Metanephros (tissue), 1 donor: ENCODE results near the gene HLA-E. TPM values are rescaled to one million over a fixed set of nuclear protein-coding genes. Genes with fewer than 3 reads are reported as not detected.

ENCODE experiments used
- total RNA-seq: library from RNA; depleted of rRNA; stranded (reverse); fragments of >200 nt; gene quantifications from one replicate; pipeline ENCODE4 v1.2.3, GENCODE V29; 2014

The HLA-E gene
- 202 TPM for total RNA-seq

DNA sequence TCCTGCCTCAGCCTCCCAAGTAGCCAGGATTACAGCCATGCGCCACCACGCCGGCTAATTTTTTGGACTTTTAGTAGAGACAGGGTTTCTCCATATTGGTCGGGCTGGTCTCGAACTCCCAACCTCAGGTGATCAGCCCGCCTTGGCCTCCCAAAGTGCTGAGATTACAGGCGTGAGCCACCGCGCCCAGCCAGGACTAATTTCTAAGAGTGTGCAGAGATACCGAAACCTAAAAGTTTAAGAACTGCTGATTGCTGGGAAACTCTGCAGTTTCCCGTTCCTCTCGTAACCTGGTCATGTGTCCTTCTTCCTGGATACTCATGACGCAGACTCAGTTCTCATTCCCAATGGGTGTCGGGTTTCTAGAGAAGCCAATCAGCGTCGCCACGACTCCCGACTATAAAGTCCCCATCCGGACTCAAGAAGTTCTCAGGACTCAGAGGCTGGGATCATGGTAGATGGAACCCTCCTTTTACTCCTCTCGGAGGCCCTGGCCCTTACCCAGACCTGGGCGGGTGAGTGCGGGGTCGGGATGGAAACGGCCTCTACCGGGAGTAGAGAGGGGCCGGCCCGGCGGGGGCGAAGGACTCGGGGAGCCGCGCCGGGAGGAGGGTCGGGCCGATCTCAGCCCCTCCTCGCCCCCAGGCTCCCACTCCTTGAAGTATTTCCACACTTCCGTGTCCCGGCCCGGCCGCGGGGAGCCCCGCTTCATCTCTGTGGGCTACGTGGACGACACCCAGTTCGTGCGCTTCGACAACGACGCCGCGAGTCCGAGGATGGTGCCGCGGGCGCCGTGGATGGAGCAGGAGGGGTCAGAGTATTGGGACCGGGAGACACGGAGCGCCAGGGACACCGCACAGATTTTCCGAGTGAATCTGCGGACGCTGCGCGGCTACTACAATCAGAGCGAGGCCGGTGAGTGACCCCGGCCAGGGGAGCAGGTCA, at the start of gene HLA-E:
Gene HLA-E (plus strand): TSS at position 429 of the 945 bp plus-strand sequence. CDS start 23 bp downstream, at position 452.

Other genes with a start within 250 kb of the HLA-E start
- gene TRIM39, start 162.6 kb upstream of the HLA-E start, total RNA-seq = 10.0 TPM
- gene RPP21, start 144.4 kb upstream of the HLA-E start, total RNA-seq = 27.1 TPM
- gene GNL1, start 67.0 kb downstream of the HLA-E start, total RNA-seq = 44.3 TPM
- gene PRR3, start 67.8 kb downstream of the HLA-E start, total RNA-seq = 10.0 TPM
- gene ABCF1, start 81.9 kb downstream of the HLA-E start, total RNA-seq = 35.4 TPM
- gene PPP1R10, start 127.7 kb downstream of the HLA-E start, total RNA-seq = 24.5 TPM
- gene MRPS18B, start 128.3 kb downstream of the HLA-E start, total RNA-seq = 58.0 TPM
- 21.1 TPM for gene ATAT1, start 137.4 kb downstream of the HLA-E start, total RNA-seq
- 14.3 TPM for gene C6orf136, start 157.6 kb downstream of the HLA-E start, total RNA-seq
- 27.5 TPM for gene DHX16, start 183.5 kb downstream of the HLA-E start, total RNA-seq
- gene PPP1R18, start 197.1 kb downstream of the HLA-E start, total RNA-seq = 30.1 TPM
- 7.1 TPM for gene NRM, start 201.5 kb downstream of the HLA-E start, total RNA-seq
- gene MDC1, start 227.8 kb downstream of the HLA-E start, total RNA-seq = 15.9 TPM
- gene TUBB, start 230.8 kb downstream of the HLA-E start, total RNA-seq = 468 TPM